GM23248 (cell line): ENCODE measurements around the gene LY86.

ENCODE experiments used
- EZH2 ChIP-seq: fragments of 200-600 bp; sonication (generic); IDR thresholded peaks from 2 replicates; pipeline ENCODE4 v1.6.1; 2018; ENCODE audit warnings: antibody characterized with exemption, mild to moderate bottlenecking; ENCODE audit not compliant: insufficient read depth, poor library complexity, severe bottlenecking
- EZH2phosphoT487 ChIP-seq: fragments of 200-600 bp; sonication (generic); IDR thresholded peaks from 2 replicates; pipeline ENCODE4 v1.6.1; 2018; ENCODE audit warnings: antibody characterized with exemption, moderate library complexity, mild to moderate bottlenecking, low read depth; ENCODE audit not compliant: insufficient read depth

- TF ChIP-seq EZH2phosphoT487 = no peak
- no peak for TF ChIP-seq EZH2
Measured at GRCh38 chr6:6593867-6594468, 5.4 kb downstream of the LY86 start.
